H9 (cell line): ENCODE results near the gene ZBTB9. TPM values are rescaled to one million over a fixed set of nuclear protein-coding genes. Genes with fewer than 3 reads are reported as not detected.

Experiments used
- DNase-seq: peaks from one replicate; pipeline ENCODE4 v3.0.0-alpha.2; 2017
- H2AFZ ChIP-seq: one replicate; pipeline ENCODE4 v1.6.1; 2013; ENCODE audit warnings: mild to moderate bottlenecking, low read length, control low read depth, moderate library complexity
- H2AK5ac ChIP-seq: 2 replicates; pipeline ENCODE4 v1.6.1; 2013; ENCODE audit warnings: low read length, control low read depth, mixed read lengths; ENCODE audit not compliant: insufficient read length
- H2BK120ac ChIP-seq: one replicate; pipeline ENCODE4 v1.6.1; 2013; ENCODE audit warnings: low read depth, mild to moderate bottlenecking, low read length, control low read depth, inconsistent platforms; ENCODE audit not compliant: poor library complexity, severe bottlenecking
- H2BK12ac ChIP-seq: 2 replicates; pipeline ENCODE4 v1.6.1; 2013; ENCODE audit warnings: low read length, control low read depth, mixed read lengths, low read depth; ENCODE audit not compliant: insufficient read length
- H2BK15ac ChIP-seq: 2 replicates; pipeline ENCODE4 v1.6.1; 2013; ENCODE audit warnings: low read depth, low read length, control low read depth
- H2BK20ac ChIP-seq: one replicate; pipeline ENCODE4 v1.6.1; 2013; ENCODE audit warnings: low read depth, mild to moderate bottlenecking, low read length, control low read depth, inconsistent platforms; ENCODE audit not compliant: poor library complexity, severe bottlenecking
- H2BK5ac ChIP-seq: 2 replicates; pipeline ENCODE4 v1.6.1; 2013; ENCODE audit warnings: low read length, control low read depth, mixed read lengths; ENCODE audit not compliant: insufficient read length
- H3K14ac ChIP-seq: 2 replicates; pipeline ENCODE4 v1.6.1; 2013; ENCODE audit warnings: low read length, control low read depth; ENCODE audit not compliant: insufficient read depth
- H3K18ac ChIP-seq: 2 replicates; pipeline ENCODE4 v1.6.1; 2013; ENCODE audit warnings: low read depth, mild to moderate bottlenecking, mixed read lengths, low read length, control low read depth; ENCODE audit not compliant: insufficient read length
- H3K23ac ChIP-seq: 2 replicates; pipeline ENCODE4 v1.6.1; 2013; ENCODE audit warnings: low read length, control low read depth, mixed read lengths, low read depth; ENCODE audit not compliant: insufficient read length
- H3K23me2 ChIP-seq: 2 replicates; pipeline ENCODE4 v1.6.1; 2013; ENCODE audit warnings: low read depth, mild to moderate bottlenecking, mixed read lengths, low read length, control low read depth; ENCODE audit not compliant: insufficient read length, poor library complexity, severe bottlenecking
- H3K27ac ChIP-seq: 2 replicates; pipeline ENCODE4 v1.5.1; 2013; ENCODE audit warnings: low read length, control low read depth, mixed read lengths, low read depth; ENCODE audit not compliant: insufficient read length
- H3K27me3 ChIP-seq: 2 replicates; pipeline ENCODE4 v1.6.1; 2013; ENCODE audit warnings: low read length, control low read depth, inconsistent platforms; ENCODE audit not compliant: insufficient read depth
- H3K4ac ChIP-seq: 2 replicates; pipeline ENCODE4 v1.6.1; 2013; ENCODE audit warnings: low read depth, mild to moderate bottlenecking, control low read depth, inconsistent platforms, low read length, moderate library complexity
- H3K4me1 ChIP-seq: 2 replicates; pipeline ENCODE4 v1.6.1; 2013; ENCODE audit warnings: low read length, control low read depth, inconsistent platforms; ENCODE audit not compliant: insufficient read depth
- H3K4me2 ChIP-seq: 2 replicates; pipeline ENCODE4 v1.6.1; 2013; ENCODE audit warnings: low read length, control low read depth, mixed read lengths; ENCODE audit not compliant: insufficient read length, insufficient read depth
- H3K56ac ChIP-seq: 2 replicates; pipeline ENCODE4 v1.6.1; 2013; ENCODE audit warnings: low read depth, mild to moderate bottlenecking, mixed read lengths, low read length, control low read depth; ENCODE audit not compliant: insufficient read length
- H3K79me1 ChIP-seq: 2 replicates; pipeline ENCODE4 v1.6.1; 2013; ENCODE audit warnings: low read depth, mild to moderate bottlenecking, moderate library complexity, low read length, control low read depth, inconsistent platforms; ENCODE audit not compliant: insufficient read depth, poor library complexity, severe bottlenecking
- H3K79me2 ChIP-seq: 2 replicates; pipeline ENCODE4 v1.6.1; 2013; ENCODE audit warnings: low read length, control low read depth, inconsistent platforms; ENCODE audit not compliant: insufficient read depth
- H3K9ac ChIP-seq: 2 replicates; pipeline ENCODE4 v1.6.1; 2013; ENCODE audit warnings: low read length, control low read depth, mixed read lengths; ENCODE audit not compliant: insufficient read length; ENCODE audit errors: extremely low read depth
- H3K9me3 ChIP-seq: one replicate; pipeline ENCODE4 v1.6.1; 2013; ENCODE audit warnings: low read depth, low read length, inconsistent platforms; ENCODE audit not compliant: control insufficient read depth
- H3T11ph ChIP-seq: one replicate; pipeline ENCODE4 v1.6.1; 2013; ENCODE audit warnings: mild to moderate bottlenecking, low read length, control low read depth, inconsistent platforms
- H4K20me1 ChIP-seq: one replicate; pipeline ENCODE4 v1.6.1; 2013; ENCODE audit not compliant: control insufficient read depth, insufficient read length, insufficient read depth
- H4K5ac ChIP-seq: 2 replicates; pipeline ENCODE4 v1.6.1; 2013; ENCODE audit warnings: low read depth, mild to moderate bottlenecking, mixed read lengths, low read length, control low read depth; ENCODE audit not compliant: insufficient read length
- H4K8ac ChIP-seq: replicated peaks from 2 replicates; pipeline ENCODE4 v1.6.1; 2013; ENCODE audit warnings: low read length, control low read depth, mixed read lengths, low read depth; ENCODE audit not compliant: insufficient read length
- H4K91ac ChIP-seq: 2 replicates; pipeline ENCODE4 v1.6.1; 2013; ENCODE audit warnings: low read depth, mild to moderate bottlenecking, moderate library complexity, mixed read lengths, low read length, control low read depth; ENCODE audit not compliant: insufficient read length
- H3K27ac Mint-ChIP-seq, 3 experiments: 2 replicates in 2 of 3; 3 replicates in 1 of 3; pipeline ENCODE4 v1.8.0; 2020 to 2021; ENCODE audit warnings: mixed read lengths in 3 of 3, mild to moderate bottlenecking in 1 of 3, moderate library complexity in 1 of 3
- H3K27me3 Mint-ChIP-seq: 2 replicates; pipeline ENCODE4 v1.8.0; 2021; ENCODE audit warnings: low read depth, mild to moderate bottlenecking, moderate library complexity, mixed read lengths
- H3K36me3 Mint-ChIP-seq, 3 experiments: 2 replicates in 2 of 3; 3 replicates in 1 of 3; pipeline ENCODE4 v1.8.0; 2020 to 2021; ENCODE audit warnings: low read depth in 3 of 3, mixed read lengths in 3 of 3; ENCODE audit not compliant: insufficient read depth in 1 of 3
- H3K4me1 Mint-ChIP-seq, 2 experiments: 2 replicates each; pipeline ENCODE4 v1.8.0; 2020; ENCODE audit warnings: mixed read lengths in 2 of 2
- H3K4me3 Mint-ChIP-seq, 2 experiments: 2 replicates in 1 of 2; 3 replicates in 1 of 2; pipeline ENCODE4 v1.8.0; 2020 to 2021; ENCODE audit warnings: mild to moderate bottlenecking in 2 of 2, mixed read lengths in 2 of 2, moderate library complexity in 1 of 2
- H3K9me3 Mint-ChIP-seq, 2 experiments: 2 replicates in 1 of 2; 3 replicates in 1 of 2; pipeline ENCODE4 v1.8.0; 2020; ENCODE audit warnings: mild to moderate bottlenecking in 2 of 2, mixed read lengths in 2 of 2, moderate library complexity in 1 of 2
- CTCF ChIP-seq: fragments of 200-600 bp; sonication (generic); conservative IDR thresholded peaks from 3 replicates; pipeline ENCODE4 v1.8.0; 2021; ENCODE audit warnings: antibody characterized with exemption, mild to moderate bottlenecking
- WGBS: extraction: QIAGEN DNeasy Blood & Tissue Kit; methylation state at CpG from one replicate; pipeline ENCODE4 v1.1.7; 2013; ENCODE audit warnings: missing lambda C conversion rate, low lambda C conversion rate, mixed read lengths; ENCODE audit not compliant: insufficient read length; ENCODE audit errors: extremely low coverage; 5-methylcytosine and 5-hydroxymethylcytosine counted together
- total RNA-seq: library from RNA; stranded (reverse); gene quantifications from 2 replicates; pipeline ENCODE4 v1.2.1, GENCODE V29; 2021

The ZBTB9 gene
- total RNA-seq, 1 experiment from 2014 or later = 53.1 TPM

GRCh38 chr6:33405386-33405940 is 48.9 kb upstream of the ZBTB9 start:
- Histone ChIP-seq H3K4ac (no peak overlapping the region), H2BK20ac (no peak overlapping the region), H3K9me3 (no peaks in the 10 kb centered on the region), H4K8ac (no peak overlapping the region), H2BK5ac (no peak overlapping the region), H2BK120ac (no peak overlapping the region), H3K79me2 (no peaks in the 10 kb centered on the region), H3K23me2 (peaks cover 7% of the 10 kb centered on the region), H3T11ph (no peak overlapping the region), H4K5ac (no peak overlapping the region), H3K79me1 (no peaks in the 10 kb centered on the region), H2BK12ac (no peak overlapping the region), H3K4me1 (no peaks in the 10 kb centered on the region), H3K23ac (no peak overlapping the region), H2BK15ac (no peak overlapping the region), H3K18ac (no peak overlapping the region), H3K14ac (no peak overlapping the region), H3K4me2 (no peak overlapping the region), H4K91ac (no peak overlapping the region), H3K56ac (no peak overlapping the region), H4K20me1 (no peaks in the 10 kb centered on the region), H3K9ac (no peak overlapping the region), H3K27me3 (no peaks in the 10 kb centered on the region), H3K27ac (no peak overlapping the region), H2AK5ac (no peak overlapping the region), H2AFZ (no peak overlapping the region)
- Mint-ChIP-seq H3K4me3 (no peak overlapping the region), H3K27ac (peak overlapping the region in 2 of 3 experiments; percentile 5 to 45; a peak in 1 of 7 replicates), H3K36me3 (peaks cover 36 to 77% (median 74%) of the 10 kb centered on the region in 3 experiments; a peak in 6 of 7 replicates), H3K27me3 (no peaks in the 10 kb centered on the region; the same call in 1 of the 2 replicates), H3K4me1 (peaks cover 8 to 14% of the 10 kb centered on the region in 2 experiments), H3K9me3 (no peaks in the 10 kb centered on the region; a peak in 1 of 5 replicates)
- WGBS = no CpG with 5 or more reads among the region's 15 CpGs
- DNase-seq = no peak
- no peak for TF ChIP-seq CTCF
